ENCODE results near the gene EXOC7.

EXOC7 gene

GRCh38 chr17:76131692-76132573, 28.3 kb upstream of the EXOC7 start:
- WGBS (ENCODE audit: insufficient coverage), result 97% methylated on average over 15 of the region's 21 CpGs
- Histone ChIP-seq H3K4me3 (ENCODE audit: control insufficient read depth in 1 of 7, extremely low read depth in 1 of 7, insufficient read depth in 4 of 7, low read depth in 2 of 7, low read length in 6 of 7) (no peak overlapping the region), H3K9me3 (ENCODE audit: control extremely low read depth in 1 of 5, control insufficient read depth in 4 of 5, insufficient read depth in 2 of 5, low read depth in 1 of 5, low read length in 4 of 5) (no peaks in the 10 kb centered on the region), H3K36me3 (ENCODE audit: control insufficient read depth in 4 of 4, insufficient read depth in 4 of 4, low read length in 3 of 4) (no peaks in the 10 kb centered on the region), H3K27ac (ENCODE audit: insufficient read depth in 1 of 2, low read depth in 1 of 2, low read length in 2 of 2, poor library complexity in 1 of 2, severe bottlenecking in 2 of 2) (no peak overlapping the region), H3K4me1 (ENCODE audit: control extremely low read depth in 1 of 4, control insufficient read depth in 4 of 4, insufficient read depth in 4 of 4, low read length in 3 of 4) (peaks cover 0 to 11% (median 10%) of the 10 kb centered on the region in 4 experiments), H3K27me3 (replicated peaks in 2 of 5; ENCODE audit: control insufficient read depth in 4 of 5, insufficient read depth in 5 of 5, low read length in 4 of 5) (no peaks in the 10 kb centered on the region)
- ChIA-PET CTCF (interaction anchor here (1.2 to 6.1 kb wide), 3 partner anchors 10 to 148 kb away, joined by 4 to 32 read pairs (median 5); no protein-coding TSS in a partner anchor), POLR2A (no interaction called here)
- DNase-seq, result no peak

DNA sequence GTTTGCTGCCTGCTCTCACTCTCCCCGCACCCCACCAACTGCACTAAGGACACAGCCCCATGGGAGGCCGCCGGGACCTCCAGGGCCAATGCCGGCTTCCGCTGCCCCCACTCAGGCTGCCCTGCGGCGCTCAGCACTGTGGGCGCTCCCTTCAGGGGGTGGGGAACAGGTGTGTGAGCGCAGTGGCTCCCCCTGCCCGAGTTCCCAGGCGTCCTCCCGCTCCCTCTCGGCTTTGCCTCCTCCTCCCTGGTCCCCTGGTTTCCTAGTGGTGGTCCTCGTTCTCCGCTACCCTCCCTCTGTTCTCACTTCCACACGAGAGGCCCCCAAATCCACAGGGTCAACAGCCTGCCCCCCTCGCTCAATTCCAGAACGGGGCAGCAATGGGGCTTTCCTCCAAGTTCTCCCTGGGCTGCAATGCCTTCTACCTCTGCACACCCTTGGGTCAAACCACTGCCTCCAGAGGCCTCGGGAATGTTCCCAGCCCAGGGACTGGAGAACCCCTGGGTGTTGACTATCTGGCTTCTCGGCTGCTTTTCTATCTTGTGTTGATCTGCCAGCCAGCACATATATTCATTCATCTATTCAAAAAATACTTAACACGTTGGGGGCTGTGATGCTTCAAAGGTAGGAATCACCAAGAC, 27.6 kb upstream of the EXOC7 start:
- no peak overlapping the region for H3K27ac ChIP-seq (ENCODE audit: insufficient read depth in 1 of 2, low read depth in 1 of 2, low read length in 2 of 2, poor library complexity in 1 of 2, severe bottlenecking in 2 of 2)
- no peaks in the 10 kb centered on the region for H3K36me3 ChIP-seq (ENCODE audit: control insufficient read depth in 4 of 4, insufficient read depth in 4 of 4, low read length in 3 of 4)
- H3K4me3 ChIP-seq (ENCODE audit: control insufficient read depth in 1 of 7, extremely low read depth in 1 of 7, insufficient read depth in 4 of 7, low read depth in 2 of 7, low read length in 6 of 7), result no peak overlapping the region
- H3K4me1 ChIP-seq (ENCODE audit: control extremely low read depth in 1 of 4, control insufficient read depth in 4 of 4, insufficient read depth in 4 of 4, low read length in 3 of 4), result peaks cover 0 to 11% (median 10%) of the 10 kb centered on the region in 4 experiments
- DNase-seq, result no peak
- H3K27me3 ChIP-seq (replicated peaks in 2 of 5; ENCODE audit: control insufficient read depth in 4 of 5, insufficient read depth in 5 of 5, low read length in 4 of 5), result no peaks in the 10 kb centered on the region
- CTCF ChIA-PET, result interaction anchor here (0.8 to 6.1 kb wide), 7 partner anchors 8 to 52 kb away, joined by 3 to 32 read pairs (median 3); partner anchors contain the start of gene FOXJ1
- POLR2A ChIA-PET, result interaction anchor here (1.0 kb wide), 1 partner anchor 10 kb away, joined by 3 read pairs; no protein-coding TSS in a partner anchor
- H3K9me3 ChIP-seq (ENCODE audit: control extremely low read depth in 1 of 5, control insufficient read depth in 4 of 5, insufficient read depth in 2 of 5, low read depth in 1 of 5, low read length in 4 of 5), result no peaks in the 10 kb centered on the region
- 92% methylated on average over 19 of the region's 21 CpGs for WGBS (ENCODE audit: insufficient coverage)

DNA sequence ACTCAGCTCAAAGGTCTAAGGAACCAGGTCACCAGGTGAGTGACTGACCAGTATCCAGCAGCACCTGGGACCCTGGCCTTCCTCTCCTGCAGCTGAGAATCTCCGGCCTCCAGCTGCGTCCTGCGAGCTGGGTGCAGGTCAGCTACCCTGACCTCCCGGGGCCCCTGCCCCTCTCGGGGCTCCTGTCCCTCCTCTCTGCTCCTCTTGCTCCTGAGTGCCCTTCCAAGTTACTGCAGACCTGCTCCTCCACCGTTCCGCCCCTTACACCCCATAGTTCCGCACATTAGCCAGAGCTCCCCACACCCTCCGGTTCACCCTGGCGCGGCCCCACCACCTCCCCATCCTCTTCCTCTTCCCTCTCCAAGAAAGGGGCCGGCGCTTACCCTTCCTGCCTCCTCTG, 26.9 kb upstream of the EXOC7 start:
- Histone ChIP-seq H3K27me3 (replicated peaks in 2 of 5; ENCODE audit: control insufficient read depth in 4 of 5, insufficient read depth in 5 of 5, low read length in 4 of 5) (no peaks in the 10 kb centered on the region), H3K36me3 (ENCODE audit: control insufficient read depth in 4 of 4, insufficient read depth in 4 of 4, low read length in 3 of 4) (no peaks in the 10 kb centered on the region), H3K4me3 (ENCODE audit: control insufficient read depth in 1 of 7, extremely low read depth in 1 of 7, insufficient read depth in 4 of 7, low read depth in 2 of 7, low read length in 6 of 7) (peak overlapping the region in 1 of 7 experiments; percentile 4), H3K4me1 (ENCODE audit: control extremely low read depth in 1 of 4, control insufficient read depth in 4 of 4, insufficient read depth in 4 of 4, low read length in 3 of 4) (peaks cover 0 to 11% (median 10%) of the 10 kb centered on the region in 4 experiments), H3K27ac (ENCODE audit: insufficient read depth in 1 of 2, low read depth in 1 of 2, low read length in 2 of 2, poor library complexity in 1 of 2, severe bottlenecking in 2 of 2) (no peak overlapping the region), H3K9me3 (ENCODE audit: control extremely low read depth in 1 of 5, control insufficient read depth in 4 of 5, insufficient read depth in 2 of 5, low read depth in 1 of 5, low read length in 4 of 5) (no peaks in the 10 kb centered on the region)
- no peak for DNase-seq
- CTCF ChIA-PET, result interaction anchor here (0.7 to 6.1 kb wide), 10 partner anchors 8 to 149 kb away, joined by 3 to 32 read pairs (median 3); partner anchors contain the start of gene FOXJ1
- POLR2A ChIA-PET, result interaction anchor here (1.0 kb wide), 1 partner anchor 9 kb away, joined by 3 read pairs; no protein-coding TSS in a partner anchor
- WGBS (ENCODE audit: insufficient coverage), result 24% methylated on average over 13 of the region's 13 CpGs

GRCh38 chr17:76125922-76126321, 22.3 kb upstream of the EXOC7 start:
- no CpG with 5 or more reads among the region's 1 CpG for WGBS (ENCODE audit: insufficient coverage)
- ChIA-PET CTCF (interaction anchor here (0.9 to 3.4 kb wide), 11 partner anchors 11 to 173 kb away, joined by 3 to 23 read pairs (median 4); no protein-coding TSS in a partner anchor), POLR2A (no interaction called here)
- H3K27me3 ChIP-seq (replicated peaks in 2 of 5; ENCODE audit: control insufficient read depth in 4 of 5, insufficient read depth in 5 of 5, low read length in 4 of 5), result no peaks in the 10 kb centered on the region
- peaks cover 0 to 23% (median 20%) of the 10 kb centered on the region in 4 experiments for H3K4me1 ChIP-seq (ENCODE audit: control extremely low read depth in 1 of 4, control insufficient read depth in 4 of 4, insufficient read depth in 4 of 4, low read length in 3 of 4)
- H3K27ac ChIP-seq (ENCODE audit: insufficient read depth in 1 of 2, low read depth in 1 of 2, low read length in 2 of 2, poor library complexity in 1 of 2, severe bottlenecking in 2 of 2), result no peak overlapping the region
- no peak overlapping the region for H3K4me3 ChIP-seq (ENCODE audit: control insufficient read depth in 1 of 7, extremely low read depth in 1 of 7, insufficient read depth in 4 of 7, low read depth in 2 of 7, low read length in 6 of 7)
- DNase-seq, result no peak
- H3K36me3 ChIP-seq (ENCODE audit: control insufficient read depth in 4 of 4, insufficient read depth in 4 of 4, low read length in 3 of 4), result no peaks in the 10 kb centered on the region
- H3K9me3 ChIP-seq (ENCODE audit: control extremely low read depth in 1 of 5, control insufficient read depth in 4 of 5, insufficient read depth in 2 of 5, low read depth in 1 of 5, low read length in 4 of 5), result no peaks in the 10 kb centered on the region

DNA sequence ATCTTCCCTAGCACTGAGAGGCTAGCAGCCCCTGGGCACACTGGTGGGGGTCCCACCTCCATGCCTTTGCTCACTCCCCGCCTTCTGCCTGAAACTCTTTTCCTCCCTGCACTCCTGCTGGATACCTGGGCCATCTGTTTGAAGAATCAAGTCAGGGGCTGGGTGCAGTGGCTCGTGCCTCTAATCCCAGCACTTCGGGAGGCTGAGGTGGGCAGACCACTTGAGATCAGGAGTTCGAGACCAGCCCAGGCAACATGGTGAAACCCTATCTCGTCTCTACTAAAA, 21.7 kb upstream of the EXOC7 start:
- POLR2A ChIA-PET, result no interaction called here

DNA sequence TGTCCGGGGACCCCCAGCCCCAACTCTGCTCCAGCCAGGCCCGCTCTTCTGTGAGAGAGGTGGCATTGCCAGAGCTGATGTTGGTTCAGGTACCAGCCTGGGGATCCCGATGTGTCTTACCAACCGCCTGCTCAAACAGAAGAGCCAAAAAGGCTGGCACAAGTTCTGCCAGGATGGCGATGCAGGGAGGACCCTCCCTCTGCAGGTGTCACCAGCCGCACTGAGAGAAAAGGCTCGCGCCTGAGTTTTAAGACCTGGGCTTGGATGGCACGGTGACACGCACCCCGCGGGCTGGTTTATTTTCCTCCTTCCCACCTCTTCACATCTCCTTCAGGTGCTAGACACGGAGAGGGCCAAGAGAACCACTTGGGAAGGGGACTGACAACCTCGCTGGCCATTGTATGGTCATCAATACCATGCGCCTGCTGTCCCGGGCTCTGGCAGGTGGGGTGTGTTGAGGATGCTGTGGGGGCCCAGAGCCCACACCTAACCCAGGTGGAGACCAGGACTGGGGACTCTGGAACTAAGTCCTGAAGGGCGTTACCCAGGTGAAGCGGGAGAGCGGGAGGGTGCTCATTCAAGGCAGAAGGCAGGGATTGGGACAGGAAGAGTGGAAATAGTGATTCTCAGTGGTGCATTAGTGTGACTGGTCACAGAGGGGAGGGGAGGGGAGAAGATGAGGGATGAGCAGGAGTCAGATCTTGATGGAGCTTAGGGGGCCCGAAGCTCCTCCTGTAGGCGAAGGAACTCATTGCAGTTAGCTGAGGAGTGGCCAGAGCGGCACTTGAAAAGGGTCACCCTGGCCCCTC, 21.2 kb upstream of the EXOC7 start:
- Histone ChIP-seq H3K4me1 (ENCODE audit: control extremely low read depth in 1 of 4, control insufficient read depth in 4 of 4, insufficient read depth in 4 of 4, low read length in 3 of 4) (peaks cover 0 to 15% (median 14%) of the 10 kb centered on the region in 4 experiments), H3K27me3 (replicated peaks in 2 of 5; ENCODE audit: control insufficient read depth in 4 of 5, insufficient read depth in 5 of 5, low read length in 4 of 5) (no peaks in the 10 kb centered on the region), H3K4me3 (ENCODE audit: control insufficient read depth in 1 of 7, extremely low read depth in 1 of 7, insufficient read depth in 4 of 7, low read depth in 2 of 7, low read length in 6 of 7) (no peak overlapping the region), H3K27ac (ENCODE audit: insufficient read depth in 1 of 2, low read depth in 1 of 2, low read length in 2 of 2, poor library complexity in 1 of 2, severe bottlenecking in 2 of 2) (no peak overlapping the region), H3K36me3 (ENCODE audit: control insufficient read depth in 4 of 4, insufficient read depth in 4 of 4, low read length in 3 of 4) (no peaks in the 10 kb centered on the region), H3K9me3 (ENCODE audit: control extremely low read depth in 1 of 5, control insufficient read depth in 4 of 5, insufficient read depth in 2 of 5, low read depth in 1 of 5, low read length in 4 of 5) (no peaks in the 10 kb centered on the region)
- WGBS (ENCODE audit: insufficient coverage), result 98% methylated on average over 17 of the region's 22 CpGs
- peak in 1 of 3 donors; percentile 36 for DNase-seq
- ChIA-PET POLR2A (no interaction called here), CTCF (interaction anchor here (0.6 to 11.5 kb wide), 14 partner anchors 8 to 174 kb away, joined by 3 to 110 read pairs (median 6); no protein-coding TSS in a partner anchor)

More for the DNA sequence above, 21.7 kb upstream of the EXOC7 start:
- H3K36me3 ChIP-seq (ENCODE audit: control insufficient read depth in 4 of 4, insufficient read depth in 4 of 4, low read length in 3 of 4), result no peaks in the 10 kb centered on the region
- peaks cover 0 to 19% (median 17%) of the 10 kb centered on the region in 4 experiments for H3K4me1 ChIP-seq (ENCODE audit: control extremely low read depth in 1 of 4, control insufficient read depth in 4 of 4, insufficient read depth in 4 of 4, low read length in 3 of 4)
- H3K27ac ChIP-seq (ENCODE audit: insufficient read depth in 1 of 2, low read depth in 1 of 2, low read length in 2 of 2, poor library complexity in 1 of 2, severe bottlenecking in 2 of 2), result no peak overlapping the region
- no peak overlapping the region for H3K4me3 ChIP-seq (ENCODE audit: control insufficient read depth in 1 of 7, extremely low read depth in 1 of 7, insufficient read depth in 4 of 7, low read depth in 2 of 7, low read length in 6 of 7)
- 93% methylated on average over 4 of the region's 5 CpGs for WGBS (ENCODE audit: insufficient coverage)
- CTCF ChIA-PET, result interaction anchor here (0.6 to 11.5 kb wide), 13 partner anchors 7 to 174 kb away, joined by 3 to 110 read pairs (median 4); no protein-coding TSS in a partner anchor
- H3K9me3 ChIP-seq (ENCODE audit: control extremely low read depth in 1 of 5, control insufficient read depth in 4 of 5, insufficient read depth in 2 of 5, low read depth in 1 of 5, low read length in 4 of 5), result no peaks in the 10 kb centered on the region
- H3K27me3 ChIP-seq (replicated peaks in 2 of 5; ENCODE audit: control insufficient read depth in 4 of 5, insufficient read depth in 5 of 5, low read length in 4 of 5), result no peaks in the 10 kb centered on the region
- no peak for DNase-seq
